ENCODE data around the gene C6orf141. TPM values are rescaled to one million over a fixed set of nuclear protein-coding genes. Genes with fewer than 3 reads are reported as not detected.
A peak's percentile ranks its signal among the peaks of the same experiment; 100 is the strongest.

The C6orf141 gene
- total RNA-seq: under 1 TPM; 0.28 to 0.33 TPM

- H3K27me3 Mint-ChIP-seq: peaks cover 64% of the 10 kb centered on the region
- peak; percentile 47 for DNase-seq
- peaks cover 19% of the 10 kb centered on the region for H3K4me1 Mint-ChIP-seq
- H3K9me3 Mint-ChIP-seq: no peaks in the 10 kb centered on the region
- peak within 1 kb of the TSS; percentile 23 for H3K27ac Mint-ChIP-seq
- H3K36me3 Mint-ChIP-seq: no peaks in the 10 kb centered on the region
- H3K4me3 Mint-ChIP-seq: peak within 1 kb of the TSS; percentile 67
These were observed at the start of gene C6orf141 for GRCh38 chr6:49550492-49551077. Gene C6orf141 (plus strand): TSS chr6:49550668. CDS start chr6:49550793, 125 bp downstream.

GRCh38 chr6:49504666-49505065 lies 45.8 kb upstream of the C6orf141 start:
- DNase-seq: no peak
- no peaks in the 10 kb centered on the region for H3K4me1 Mint-ChIP-seq
- H3K9me3 Mint-ChIP-seq: no peaks in the 10 kb centered on the region

GRCh38 chr6:49506569-49507111 lies 43.8 kb upstream of the C6orf141 start:
- H3K4me3 Mint-ChIP-seq: no peak overlapping the region
- H3K36me3 Mint-ChIP-seq: no peaks in the 10 kb centered on the region
- peaks cover 21% of the 10 kb centered on the region for H3K27me3 Mint-ChIP-seq
- no peak for DNase-seq
- no peak overlapping the region for H3K27ac Mint-ChIP-seq
- H3K9me3 Mint-ChIP-seq: no peaks in the 10 kb centered on the region
- H3K4me1 Mint-ChIP-seq: no peaks in the 10 kb centered on the region

More at GRCh38 chr6:49504666-49505065, 45.8 kb upstream of the C6orf141 start:
- peaks cover 13% of the 10 kb centered on the region for H3K27me3 Mint-ChIP-seq
- no peak overlapping the region for H3K4me3 Mint-ChIP-seq
- no peaks in the 10 kb centered on the region for H3K36me3 Mint-ChIP-seq
- H3K27ac Mint-ChIP-seq: no peak overlapping the region

- peaks cover 30% of the 10 kb centered on the region for H3K27me3 Mint-ChIP-seq
- H3K27ac Mint-ChIP-seq: no peak overlapping the region
- H3K9me3 Mint-ChIP-seq: no peaks in the 10 kb centered on the region
- DNase-seq: no peak
- no peak overlapping the region for H3K4me3 Mint-ChIP-seq
- no peaks in the 10 kb centered on the region for H3K4me1 Mint-ChIP-seq
- H3K36me3 Mint-ChIP-seq: no peaks in the 10 kb centered on the region
These were observed 41.1 kb upstream of the C6orf141 start for GRCh38 chr6:49509342-49509741.

- Mint-ChIP-seq H3K9me3 (no peaks in the 10 kb centered on the region), H3K4me3 (no peak overlapping the region), H3K27ac (no peak overlapping the region), H3K36me3 (no peaks in the 10 kb centered on the region), H3K4me1 (no peaks in the 10 kb centered on the region), H3K27me3 (peaks cover 20% of the 10 kb centered on the region)
- DNase-seq: no peak
These were observed 37.1 kb upstream of the C6orf141 start for GRCh38 chr6:49513153-49513989.

- H3K9me3 Mint-ChIP-seq: no peaks in the 10 kb centered on the region
- no peak for DNase-seq
- H3K27ac Mint-ChIP-seq: no peak overlapping the region
- no peaks in the 10 kb centered on the region for H3K4me1 Mint-ChIP-seq
- H3K27me3 Mint-ChIP-seq: peaks cover 21% of the 10 kb centered on the region
- H3K4me3 Mint-ChIP-seq: no peak overlapping the region
- H3K36me3 Mint-ChIP-seq: no peaks in the 10 kb centered on the region
These were observed 35.6 kb upstream of the C6orf141 start for GRCh38 chr6:49514571-49515484.

GRCh38 chr6:49515485-49516146 lies 34.9 kb upstream of the C6orf141 start:
- Mint-ChIP-seq H3K27ac (no peak overlapping the region), H3K4me1 (no peaks in the 10 kb centered on the region), H3K4me3 (no peak overlapping the region)

GRCh38 chr6:49516147-49516505 lies 34.3 kb upstream of the C6orf141 start:
- peaks cover 18% of the 10 kb centered on the region for H3K27me3 Mint-ChIP-seq

More at GRCh38 chr6:49515485-49516146, 34.9 kb upstream of the C6orf141 start:
- Mint-ChIP-seq H3K36me3 (no peaks in the 10 kb centered on the region), H3K9me3 (no peaks in the 10 kb centered on the region), H3K27me3 (peaks cover 18% of the 10 kb centered on the region)
- no peak for DNase-seq

GRCh38 chr6:49517919-49518318 lies 32.5 kb upstream of the C6orf141 start:
- Mint-ChIP-seq H3K36me3 (no peaks in the 10 kb centered on the region), H3K4me3 (no peak overlapping the region), H3K9me3 (no peaks in the 10 kb centered on the region), H3K27me3 (peaks cover 11% of the 10 kb centered on the region), H3K4me1 (no peaks in the 10 kb centered on the region), H3K27ac (no peak overlapping the region)
- no peak for DNase-seq

More at GRCh38 chr6:49516147-49516505, 34.3 kb upstream of the C6orf141 start:
- no peak for DNase-seq
- H3K9me3 Mint-ChIP-seq: no peaks in the 10 kb centered on the region
- no peaks in the 10 kb centered on the region for H3K36me3 Mint-ChIP-seq
- no peak overlapping the region for H3K27ac Mint-ChIP-seq
- no peak overlapping the region for H3K4me3 Mint-ChIP-seq
- H3K4me1 Mint-ChIP-seq: no peaks in the 10 kb centered on the region

- Mint-ChIP-seq H3K27me3 (peaks cover 3% of the 10 kb centered on the region), H3K4me3 (no peak overlapping the region), H3K4me1 (no peaks in the 10 kb centered on the region), H3K27ac (no peak overlapping the region), H3K9me3 (no peaks in the 10 kb centered on the region), H3K36me3 (no peaks in the 10 kb centered on the region)
- DNase-seq: no peak
These were observed 30.8 kb upstream of the C6orf141 start for GRCh38 chr6:49519660-49520059.

- peaks cover 3% of the 10 kb centered on the region for H3K27me3 Mint-ChIP-seq
- no peaks in the 10 kb centered on the region for H3K9me3 Mint-ChIP-seq
- no peak overlapping the region for H3K4me3 Mint-ChIP-seq
- DNase-seq: no peak
- H3K4me1 Mint-ChIP-seq: no peaks in the 10 kb centered on the region
- H3K27ac Mint-ChIP-seq: no peak overlapping the region
- no peaks in the 10 kb centered on the region for H3K36me3 Mint-ChIP-seq
These were observed 27.5 kb upstream of the C6orf141 start for GRCh38 chr6:49522710-49523593.

- H3K27me3 Mint-ChIP-seq: peaks cover 4% of the 10 kb centered on the region
- H3K36me3 Mint-ChIP-seq: no peaks in the 10 kb centered on the region
- DNase-seq: no peak
- no peaks in the 10 kb centered on the region for H3K9me3 Mint-ChIP-seq
- H3K4me3 Mint-ChIP-seq: no peak overlapping the region
- no peaks in the 10 kb centered on the region for H3K4me1 Mint-ChIP-seq
- H3K27ac Mint-ChIP-seq: no peak overlapping the region
These were observed 26.6 kb upstream of the C6orf141 start for GRCh38 chr6:49523901-49524300.

- Mint-ChIP-seq H3K4me3 (no peak overlapping the region), H3K36me3 (no peaks in the 10 kb centered on the region), H3K27me3 (peaks cover 5% of the 10 kb centered on the region), H3K9me3 (no peaks in the 10 kb centered on the region), H3K4me1 (no peaks in the 10 kb centered on the region), H3K27ac (no peak overlapping the region)
- DNase-seq: no peak
These were observed 25.9 kb upstream of the C6orf141 start for GRCh38 chr6:49524541-49524940.
